ENCODE measurements around the gene NUPR2.

NUPR2 gene

GRCh38 chr7:56127241-56127975 lies 11.2 kb upstream of the NUPR2 start:
- H3K79me2 ChIP-seq (ENCODE audit: insufficient read depth, low read length) = no peaks in the 10 kb centered on the region
- H3K27ac ChIP-seq (ENCODE audit: low read depth, low read length) = peak overlapping the region; percentile 54
- H3K36me3 ChIP-seq (ENCODE audit: low read length) = no peaks in the 10 kb centered on the region
- H3F3A ChIP-seq (ENCODE audit: insufficient read depth) = peaks cover 6% of the 10 kb centered on the region; the same call in 1 of the 2 replicates
- no peak overlapping the region for H3K4me3 ChIP-seq (ENCODE audit: insufficient read depth, low read length, poor library complexity, severe bottlenecking)
- H3K9me3 ChIP-seq (ENCODE audit: insufficient read depth, low read length) = no peaks in the 10 kb centered on the region
- peak overlapping the region; percentile 17 for H3K4me2 ChIP-seq (ENCODE audit: low read depth, low read length, poor library complexity, severe bottlenecking)
- no peak for TF ChIP-seq CTCF (IDR thresholded peaks at IDR 0.05; ENCODE audit: insufficient read depth, low read length, poor library complexity, severe bottlenecking)
- no peak for TF ChIP-seq EZH2phosphoT487 (conservative IDR thresholded peaks at IDR 0.05; ENCODE audit: low read length)
- no peaks in the 10 kb centered on the region for H4K20me1 ChIP-seq (ENCODE audit: low read depth, low read length)
- no peaks in the 10 kb centered on the region for H3K27me3 ChIP-seq (ENCODE audit: low read length)
- H3K9ac ChIP-seq (ENCODE audit: low read length) = no peak overlapping the region
- H2AFZ ChIP-seq (ENCODE audit: low read depth, low read length, severe bottlenecking) = no peak overlapping the region
- no peaks in the 10 kb centered on the region for H3K9me2 ChIP-seq (replicated peaks; ENCODE audit: insufficient read depth, low read length)

- Histone ChIP-seq H3K27ac (ENCODE audit: low read depth, low read length) (peak overlapping the region; percentile 17; the same call in 1 of the 2 replicates), H2AFZ (ENCODE audit: low read depth, low read length, severe bottlenecking) (no peak overlapping the region), H3K4me2 (ENCODE audit: low read depth, low read length, poor library complexity, severe bottlenecking) (peak overlapping the region; percentile 24), H4K20me1 (ENCODE audit: low read depth, low read length) (no peaks in the 10 kb centered on the region), H3K27me3 (ENCODE audit: low read length) (no peaks in the 10 kb centered on the region), H3K36me3 (ENCODE audit: low read length) (no peaks in the 10 kb centered on the region), H3K9me2 (replicated peaks; ENCODE audit: insufficient read depth, low read length) (no peaks in the 10 kb centered on the region), H3K4me3 (ENCODE audit: insufficient read depth, low read length, poor library complexity, severe bottlenecking) (no peak overlapping the region), H3K9me3 (ENCODE audit: insufficient read depth, low read length) (no peaks in the 10 kb centered on the region), H3F3A (ENCODE audit: insufficient read depth) (peaks cover 6% of the 10 kb centered on the region; the same call in 1 of the 2 replicates), H3K9ac (ENCODE audit: low read length) (no peak overlapping the region), H3K79me2 (ENCODE audit: insufficient read depth, low read length) (no peaks in the 10 kb centered on the region)
- no peak for TF ChIP-seq EZH2phosphoT487 (conservative IDR thresholded peaks at IDR 0.05; ENCODE audit: low read length)
- no peak for TF ChIP-seq CTCF (IDR thresholded peaks at IDR 0.05; ENCODE audit: insufficient read depth, low read length, poor library complexity, severe bottlenecking)
Measured at GRCh38 chr7:56125831-56126230, 9.6 kb upstream of the NUPR2 start.

- H3K27ac ChIP-seq (ENCODE audit: low read depth, low read length) = no peak overlapping the region
- H2AFZ ChIP-seq (ENCODE audit: low read depth, low read length, severe bottlenecking) = no peak overlapping the region
- no peak overlapping the region for H3K4me2 ChIP-seq (ENCODE audit: low read depth, low read length, poor library complexity, severe bottlenecking)
- no peak overlapping the region for H3K4me3 ChIP-seq (ENCODE audit: insufficient read depth, low read length, poor library complexity, severe bottlenecking)
- H4K20me1 ChIP-seq (ENCODE audit: low read depth, low read length) = no peaks in the 10 kb centered on the region
- peaks cover 6% of the 10 kb centered on the region; the same call in 1 of the 2 replicates for H3F3A ChIP-seq (ENCODE audit: insufficient read depth)
- no peaks in the 10 kb centered on the region for H3K9me3 ChIP-seq (ENCODE audit: insufficient read depth, low read length)
- H3K79me2 ChIP-seq (ENCODE audit: insufficient read depth, low read length) = no peaks in the 10 kb centered on the region
- TF ChIP-seq CTCF (IDR thresholded peaks at IDR 0.05; ENCODE audit: insufficient read depth, low read length, poor library complexity, severe bottlenecking) (no peak), EZH2phosphoT487 (conservative IDR thresholded peaks at IDR 0.05; ENCODE audit: low read length) (no peak)
- no peaks in the 10 kb centered on the region for H3K9me2 ChIP-seq (replicated peaks; ENCODE audit: insufficient read depth, low read length)
- no peaks in the 10 kb centered on the region for H3K27me3 ChIP-seq (ENCODE audit: low read length)
- H3K9ac ChIP-seq (ENCODE audit: low read length) = no peak overlapping the region
- no peaks in the 10 kb centered on the region for H3K36me3 ChIP-seq (ENCODE audit: low read length)
Measured at GRCh38 chr7:56124981-56125380, 8.8 kb upstream of the NUPR2 start.

Measured in SU-DHL-6 (cell line).